ENCODE results near the gene FMN2. TPM values are rescaled to one million over a fixed set of nuclear protein-coding genes. Genes with fewer than 3 reads are reported as not detected.

Gene FMN2
- total RNA-seq, 3 donors from 2014 or later, result 0.96 to 30.4 (median 3.5) TPM

DNA sequence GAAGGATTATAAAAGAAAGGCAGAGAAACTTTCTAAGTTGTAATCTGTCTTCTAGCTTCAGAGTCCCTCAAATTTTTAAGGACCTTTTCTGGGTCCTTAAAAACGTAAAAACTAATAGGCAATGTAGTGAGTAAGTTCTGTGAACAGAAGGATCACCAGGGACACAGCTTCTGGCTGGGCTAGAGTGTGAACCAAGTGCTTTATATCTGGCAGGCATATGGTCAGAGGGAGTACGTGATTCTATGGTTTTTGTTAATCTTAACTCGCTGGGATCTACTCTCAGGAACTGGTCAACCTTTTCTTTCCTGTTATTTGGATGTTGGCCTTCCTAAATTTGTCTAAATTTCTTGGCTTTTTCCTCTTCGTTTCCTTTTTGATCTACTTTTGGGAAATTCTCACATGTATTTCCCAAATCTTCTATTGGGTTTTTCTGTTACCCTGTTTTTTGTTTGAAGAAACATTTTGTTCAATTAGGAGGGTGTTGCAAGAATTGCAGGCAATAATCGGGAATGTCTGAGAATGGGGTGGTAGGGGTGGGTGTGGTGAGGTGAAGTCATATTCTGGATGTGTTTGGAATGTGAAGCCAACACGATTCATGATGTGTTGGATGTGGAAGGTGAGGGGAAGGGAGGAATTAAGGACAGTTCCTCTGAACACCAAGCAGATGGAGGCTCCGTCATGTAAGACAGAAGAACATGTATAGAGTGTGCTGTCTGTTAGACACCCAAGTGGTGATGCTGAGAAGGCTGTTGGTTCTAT lies 193.2 kb downstream of the FMN2 start:
- TF ChIP-seq, protein P1, sequence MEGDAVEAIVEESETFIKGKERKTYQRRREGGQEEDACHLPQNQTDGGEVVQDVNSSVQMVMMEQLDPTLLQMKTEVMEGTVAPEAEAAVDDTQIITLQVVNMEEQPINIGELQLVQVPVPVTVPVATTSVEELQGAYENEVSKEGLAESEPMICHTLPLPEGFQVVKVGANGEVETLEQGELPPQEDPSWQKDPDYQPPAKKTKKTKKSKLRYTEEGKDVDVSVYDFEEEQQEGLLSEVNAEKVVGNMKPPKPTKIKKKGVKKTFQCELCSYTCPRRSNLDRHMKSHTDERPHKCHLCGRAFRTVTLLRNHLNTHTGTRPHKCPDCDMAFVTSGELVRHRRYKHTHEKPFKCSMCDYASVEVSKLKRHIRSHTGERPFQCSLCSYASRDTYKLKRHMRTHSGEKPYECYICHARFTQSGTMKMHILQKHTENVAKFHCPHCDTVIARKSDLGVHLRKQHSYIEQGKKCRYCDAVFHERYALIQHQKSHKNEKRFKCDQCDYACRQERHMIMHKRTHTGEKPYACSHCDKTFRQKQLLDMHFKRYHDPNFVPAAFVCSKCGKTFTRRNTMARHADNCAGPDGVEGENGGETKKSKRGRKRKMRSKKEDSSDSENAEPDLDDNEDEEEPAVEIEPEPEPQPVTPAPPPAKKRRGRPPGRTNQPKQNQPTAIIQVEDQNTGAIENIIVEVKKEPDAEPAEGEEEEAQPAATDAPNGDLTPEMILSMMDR (IDR thresholded peaks at IDR 0.05), result no peak
- Histone ChIP-seq H3K9me3 (no peaks in the 10 kb centered on the region), H3K4me3 (no peak overlapping the region), H3K36me3 (ENCODE audit: low read depth) (no peaks in the 10 kb centered on the region), H3K4me1 (ENCODE audit: low read depth) (peaks cover 8% of the 10 kb centered on the region)
- intact Hi-C loops (cut with DNase I, micrococcal nuclease), result no loop called here
- DNase-seq (no peak), ATAC-seq (no peak)

DNA sequence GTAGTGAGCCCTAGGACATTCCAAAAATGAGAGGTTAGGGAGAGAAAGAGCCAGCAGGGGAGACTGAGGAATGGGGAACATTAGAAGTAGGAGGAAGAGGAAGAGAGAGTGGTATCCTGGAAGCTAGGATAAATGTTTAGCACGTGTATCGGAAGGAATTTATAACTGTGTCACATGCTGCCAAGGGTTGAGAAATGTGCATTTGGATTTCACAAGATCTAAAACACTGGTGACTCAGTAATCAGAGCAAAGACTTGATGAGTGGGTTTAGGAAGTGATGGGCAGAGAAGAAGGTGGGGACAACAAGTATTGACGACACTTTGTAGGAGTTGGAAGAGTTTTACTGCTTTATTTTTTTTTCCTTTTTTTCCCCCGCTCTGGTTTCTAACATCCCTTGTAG lies 193.9 kb downstream of the FMN2 start:
- TF ChIP-seq, protein P1 (IDR thresholded peaks at IDR 0.05), result no peak
- DNase-seq, result no peak

DNA sequence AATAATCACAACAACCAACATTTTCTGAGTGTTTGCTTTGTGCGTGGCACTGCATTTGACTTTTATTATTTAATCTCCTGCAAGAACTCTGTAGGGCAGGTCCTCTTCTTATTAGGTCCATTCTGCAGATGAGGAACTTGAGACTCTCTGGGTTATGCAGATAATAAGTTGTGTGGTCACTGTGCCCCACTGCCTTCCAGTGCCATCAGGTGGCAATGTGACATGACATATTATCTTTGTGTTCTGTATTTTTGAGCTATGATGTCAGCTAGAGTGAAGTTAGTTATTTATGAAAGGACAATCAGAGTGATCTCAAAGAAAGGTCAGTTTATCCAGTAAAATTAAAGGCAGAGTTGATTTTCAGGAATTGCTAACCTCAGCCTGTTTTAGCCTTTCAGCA lies 196.0 kb downstream of the FMN2 start:
- no peaks in the 10 kb centered on the region for H3K4me1 ChIP-seq (ENCODE audit: low read depth)
- no peaks in the 10 kb centered on the region for H3K36me3 ChIP-seq (ENCODE audit: low read depth)
- TF ChIP-seq, protein P1 (IDR thresholded peaks at IDR 0.05), result no peak
- intact Hi-C loops (cut with DNase I, micrococcal nuclease), result no loop called here
- H3K4me3 ChIP-seq, result no peak overlapping the region
- no peaks in the 10 kb centered on the region for H3K9me3 ChIP-seq
- DNase-seq, result no peak
- no peak for ATAC-seq

More for the DNA sequence above, 193.9 kb downstream of the FMN2 start:
- peaks cover 8% of the 10 kb centered on the region for H3K4me1 ChIP-seq (ENCODE audit: low read depth)
- ATAC-seq, result no peak
- H3K4me3 ChIP-seq, result no peak overlapping the region
- no peaks in the 10 kb centered on the region for H3K9me3 ChIP-seq
- no peaks in the 10 kb centered on the region for H3K36me3 ChIP-seq (ENCODE audit: low read depth)
- intact Hi-C loops (cut with DNase I, micrococcal nuclease), result no loop called here

DNA sequence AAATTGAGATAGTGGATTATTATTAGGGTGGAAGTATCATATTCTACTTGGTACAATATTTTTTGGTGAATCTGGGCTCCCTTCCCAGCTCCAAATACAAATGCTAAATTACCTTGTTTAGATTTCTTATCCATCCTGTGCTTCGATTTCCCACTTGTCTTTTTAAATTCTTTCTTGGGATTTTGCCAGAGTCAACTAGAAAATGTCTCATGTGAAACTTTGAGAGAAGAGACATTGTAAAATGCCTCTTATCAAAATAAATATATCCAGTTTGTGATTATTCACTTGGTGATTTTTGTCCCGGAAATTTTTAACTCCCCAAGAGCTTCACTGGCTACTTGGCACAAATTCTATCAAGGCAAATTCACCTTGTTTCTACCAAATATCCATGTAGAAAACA lies 202.0 kb downstream of the FMN2 start:
- H3K9me3 ChIP-seq, result no peaks in the 10 kb centered on the region
- H3K36me3 ChIP-seq (ENCODE audit: low read depth), result no peaks in the 10 kb centered on the region
- no peak overlapping the region for H3K4me3 ChIP-seq
- DNase-seq, result no peak
- ATAC-seq, result no peak
- TF ChIP-seq, protein P1 (IDR thresholded peaks at IDR 0.05), result no peak
- no peaks in the 10 kb centered on the region for H3K4me1 ChIP-seq (ENCODE audit: low read depth)
- intact Hi-C loops (cut with DNase I, micrococcal nuclease), result no loop called here

DNA sequence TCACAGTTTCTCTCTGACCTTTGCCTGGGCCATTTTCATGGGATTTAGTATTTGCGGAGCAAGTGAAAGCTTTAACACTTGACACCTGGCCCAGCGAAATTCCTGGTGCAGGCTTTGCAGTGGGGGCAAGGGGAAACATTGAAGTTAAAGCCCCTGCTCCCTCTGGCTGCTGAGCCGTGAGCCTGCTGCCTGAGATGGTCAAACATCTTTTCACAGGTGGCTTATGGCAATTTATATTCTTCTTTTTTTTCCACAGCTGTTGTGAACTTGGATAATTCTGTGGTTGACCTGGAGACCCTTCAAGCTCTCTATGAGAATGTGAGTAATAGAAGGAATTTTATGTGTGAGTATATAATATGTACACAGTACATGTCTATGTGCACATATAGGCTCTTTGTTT lies 202.9 kb downstream of the FMN2 start:
- intact Hi-C loops (cut with DNase I, micrococcal nuclease), result no loop called here
- H3K9me3 ChIP-seq, result no peaks in the 10 kb centered on the region
- no peak overlapping the region for H3K4me3 ChIP-seq
- DNase-seq (no peak), ATAC-seq (no peak)
- TF ChIP-seq, protein P1 (IDR thresholded peaks at IDR 0.05), result no peak
- no peaks in the 10 kb centered on the region for H3K4me1 ChIP-seq (ENCODE audit: low read depth)
- no peaks in the 10 kb centered on the region for H3K36me3 ChIP-seq (ENCODE audit: low read depth)
